ENCODE data around the gene PTPN3.

Gene PTPN3

GRCh38 chr9:109450346-109450745, 47.8 kb downstream of the PTPN3 start:
- no peak for DNase-seq

- DNase-seq = no peak
These were observed 48.9 kb downstream of the PTPN3 start for GRCh38 chr9:109449036-109449798.

GRCh38 chr9:109448223-109448622, 49.9 kb downstream of the PTPN3 start:
- no peak for DNase-seq

GRCh38 chr9:109447329-109448076, 50.6 kb downstream of the PTPN3 start:
- DNase-seq = no peak

GRCh38 chr9:109444771-109445320, 53.3 kb downstream of the PTPN3 start:
- DNase-seq = no peak

GRCh38 chr9:109442716-109443115, 55.4 kb downstream of the PTPN3 start:
- DNase-seq = no peak

- DNase-seq = no peak
These were observed 56.8 kb downstream of the PTPN3 start for GRCh38 chr9:109441296-109441695.

GRCh38 chr9:109440797-109441287, 57.3 kb downstream of the PTPN3 start:
- DNase-seq = peak; percentile 9 to 38

GRCh38 chr9:109440117-109440515, 58.0 kb downstream of the PTPN3 start:
- DNase-seq = no peak

- no peak for DNase-seq
These were observed 58.6 kb downstream of the PTPN3 start for GRCh38 chr9:109439378-109440116.

- no peak for DNase-seq
These were observed 60.8 kb downstream of the PTPN3 start for GRCh38 chr9:109437286-109437685.

- no peak for DNase-seq
These were observed 62.0 kb downstream of the PTPN3 start for GRCh38 chr9:109436071-109436470.

GRCh38 chr9:109433476-109433875, 64.6 kb downstream of the PTPN3 start:
- no peak for DNase-seq

GRCh38 chr9:109430231-109430630, 67.9 kb downstream of the PTPN3 start:
- DNase-seq = no peak

GRCh38 chr9:109428854-109429253, 69.3 kb downstream of the PTPN3 start:
- no peak for DNase-seq

- DNase-seq = no peak
These were observed 70.2 kb downstream of the PTPN3 start for GRCh38 chr9:109427886-109428285.

- no peak for DNase-seq
These were observed 71.3 kb downstream of the PTPN3 start for GRCh38 chr9:109426626-109427402.

GRCh38 chr9:109424618-109425017, 73.5 kb downstream of the PTPN3 start:
- no peak for DNase-seq

- no peak for DNase-seq
These were observed 74.2 kb downstream of the PTPN3 start for GRCh38 chr9:109423877-109424276.

GRCh38 chr9:109422641-109423040, 75.5 kb downstream of the PTPN3 start:
- DNase-seq = no peak

GRCh38 chr9:109421026-109421970, 76.8 kb downstream of the PTPN3 start:
- no peak for DNase-seq

Data from activated CD4-positive, alpha-beta T cell treated with anti-CD3 and anti-CD28 coated beads for 4 hours (primary cell).